Endothelial cell (in vitro differentiated cells): ENCODE results near the gene PGA4. TPM values are rescaled to one million over a fixed set of nuclear protein-coding genes. Genes with fewer than 3 reads are reported as not detected.

Source experiments
- DNase-seq: peaks from one replicate; pipeline ENCODE4 v3.0.0; 2021; ENCODE audit warnings: low spot score
- H3K27ac Mint-ChIP-seq: one replicate; pipeline ENCODE4 v1.8.0; 2021; ENCODE audit warnings: mixed read lengths, inconsistent platforms; ENCODE audit not compliant: unreplicated experiment
- H3K27me3 Mint-ChIP-seq: one replicate; pipeline ENCODE4 v1.8.0; 2021; ENCODE audit warnings: mild to moderate bottlenecking, moderate library complexity, mixed read lengths, inconsistent platforms; ENCODE audit not compliant: unreplicated experiment
- H3K36me3 Mint-ChIP-seq: one replicate; pipeline ENCODE4 v1.8.0; 2021; ENCODE audit warnings: mild to moderate bottlenecking, low read depth, mixed read lengths, inconsistent platforms; ENCODE audit not compliant: unreplicated experiment
- H3K4me1 Mint-ChIP-seq: one replicate; pipeline ENCODE4 v1.8.0; 2021; ENCODE audit warnings: mild to moderate bottlenecking, mixed read lengths, inconsistent platforms; ENCODE audit not compliant: unreplicated experiment
- H3K4me3 Mint-ChIP-seq: one replicate; pipeline ENCODE4 v1.8.0; 2021; ENCODE audit warnings: mild to moderate bottlenecking, mixed read lengths, inconsistent platforms; ENCODE audit not compliant: unreplicated experiment
- H3K9me3 Mint-ChIP-seq: one replicate; pipeline ENCODE4 v1.8.0; 2021; ENCODE audit warnings: mixed read lengths, inconsistent platforms; ENCODE audit not compliant: unreplicated experiment
- CTCF ChIP-seq: fragments of 200-600 bp; sonication (generic); IDR thresholded peaks from one replicate; pipeline ENCODE4 v1.5.0; 2021; ENCODE audit warnings: antibody characterized with exemption; ENCODE audit not compliant: unreplicated experiment
- total RNA-seq: library from RNA; stranded (reverse); fragmentation: NEBNext Ultra II Directional; extraction: Animal tissue kit (Norgen Biotek cat#: 25700); gene quantifications from one replicate; pipeline ENCODE4 v1.2.1, GENCODE V29; 2021; ENCODE audit not compliant: unreplicated experiment

PGA4 gene
- total RNA-seq, 1 donor from 2014 or later: 0.64 TPM

- Mint-ChIP-seq H3K36me3 (peaks cover 7% of the 10 kb centered on the region), H3K4me3 (no peak overlapping the region), H3K27ac (no peak overlapping the region), H3K4me1 (no peaks in the 10 kb centered on the region), H3K9me3 (no peaks in the 10 kb centered on the region), H3K27me3 (peaks cover 5% of the 10 kb centered on the region)
- TF ChIP-seq CTCF: no peak
- DNase-seq: no peak
These were observed 42.6 kb downstream of the PGA4 start for GRCh38 chr11:61264795-61265194.

GRCh38 chr11:61265357-61265756 lies 43.2 kb downstream of the PGA4 start:
- no peak for DNase-seq
- TF ChIP-seq CTCF: no peak
- Mint-ChIP-seq H3K4me3 (no peak overlapping the region), H3K27me3 (peaks cover 5% of the 10 kb centered on the region), H3K27ac (no peak overlapping the region), H3K36me3 (peaks cover 6% of the 10 kb centered on the region), H3K9me3 (no peaks in the 10 kb centered on the region), H3K4me1 (no peaks in the 10 kb centered on the region)

- Mint-ChIP-seq H3K4me3 (no peak overlapping the region), H3K36me3 (peaks cover 6% of the 10 kb centered on the region), H3K27me3 (peaks cover 5% of the 10 kb centered on the region), H3K27ac (no peak overlapping the region), H3K4me1 (no peaks in the 10 kb centered on the region), H3K9me3 (no peaks in the 10 kb centered on the region)
- no peak for TF ChIP-seq CTCF
- DNase-seq: no peak
These were observed 44.5 kb downstream of the PGA4 start for GRCh38 chr11:61266602-61267001.

- Mint-ChIP-seq H3K36me3 (peaks cover 6% of the 10 kb centered on the region), H3K27ac (no peak overlapping the region), H3K4me1 (no peaks in the 10 kb centered on the region), H3K9me3 (no peaks in the 10 kb centered on the region), H3K4me3 (no peak overlapping the region), H3K27me3 (peaks cover 5% of the 10 kb centered on the region)
- no peak for TF ChIP-seq CTCF
- no peak for DNase-seq
These were observed 45.3 kb downstream of the PGA4 start for GRCh38 chr11:61267437-61267841.

GRCh38 chr11:61268588-61269250 lies 46.6 kb downstream of the PGA4 start:
- Mint-ChIP-seq H3K4me3 (no peak overlapping the region), H3K27me3 (peaks cover 5% of the 10 kb centered on the region), H3K9me3 (no peaks in the 10 kb centered on the region)

More at GRCh38 chr11:61268588-61269250, 46.6 kb downstream of the PGA4 start:
- TF ChIP-seq CTCF: no peak
- DNase-seq: no peak
- peaks cover 6% of the 10 kb centered on the region for H3K36me3 Mint-ChIP-seq
- H3K4me1 Mint-ChIP-seq: no peaks in the 10 kb centered on the region
- H3K27ac Mint-ChIP-seq: no peak overlapping the region
